NT2/D1 (cell line): ENCODE measurements around the gene SLC25A13.

ENCODE experiments used
- DNase-seq: peaks from one replicate; pipeline ENCODE4 v3.0.0-alpha.2; 2011; ENCODE audit warnings: low read depth, low spot score
- H3K27me3 ChIP-seq: 2 replicates; pipeline ENCODE4 v1.6.0; 2011; ENCODE audit warnings: mild to moderate bottlenecking; ENCODE audit not compliant: insufficient read length, insufficient read depth
- H3K36me3 ChIP-seq: 2 replicates; pipeline ENCODE4 v1.6.1; 2011; ENCODE audit warnings: mild to moderate bottlenecking, low read length, mixed read lengths; ENCODE audit not compliant: insufficient read depth, insufficient read length
- H3K4me1 ChIP-seq: 2 replicates; pipeline ENCODE4 v1.5.1; 2011; ENCODE audit not compliant: insufficient read depth, insufficient read length
- H3K4me3 ChIP-seq: 2 replicates; pipeline ENCODE4 v1.5.1; 2011; ENCODE audit warnings: low read depth; ENCODE audit not compliant: insufficient read length
- H3K9ac ChIP-seq: 2 replicates; pipeline ENCODE4 v1.6.0; 2011; ENCODE audit warnings: low read depth; ENCODE audit not compliant: insufficient read length
- H3K9me3 ChIP-seq: 2 replicates; pipeline ENCODE4 v1.5.1; 2011; ENCODE audit warnings: mild to moderate bottlenecking, low read length; ENCODE audit not compliant: insufficient read depth
- SUZ12 ChIP-seq: IDR thresholded peaks from 2 replicates; pipeline ENCODE4 v1.6.1; 2011; ENCODE audit not compliant: insufficient read length, insufficient read depth; ENCODE audit errors: extremely low read depth
- YY1 ChIP-seq: IDR thresholded peaks from 2 replicates; pipeline ENCODE4 v1.6.1; 2011; ENCODE audit not compliant: insufficient read length, insufficient read depth
- ZNF274 ChIP-seq: IDR thresholded peaks from 2 replicates; pipeline ENCODE4 v1.6.1; 2011; ENCODE audit warnings: mild to moderate bottlenecking, low read depth, low read length

Gene SLC25A13

GRCh38 chr7:96114190-96114589, 207.7 kb downstream of the SLC25A13 start:
- no peaks in the 10 kb centered on the region; the same call in 1 of the 2 replicates for H3K9me3 ChIP-seq
- H3K4me3 ChIP-seq, result no peak overlapping the region
- no peaks in the 10 kb centered on the region for H3K27me3 ChIP-seq
- H3K36me3 ChIP-seq, result no peaks in the 10 kb centered on the region
- no peak for DNase-seq
- TF ChIP-seq SUZ12 (no peak), YY1 (no peak), ZNF274 (no peak)
- no peaks in the 10 kb centered on the region for H3K4me1 ChIP-seq
- H3K9ac ChIP-seq, result no peak overlapping the region

- TF ChIP-seq SUZ12 (no peak), YY1 (no peak), ZNF274 (no peak)
- H3K9me3 ChIP-seq, result no peaks in the 10 kb centered on the region; the same call in 1 of the 2 replicates
- H3K9ac ChIP-seq, result no peak overlapping the region
- H3K27me3 ChIP-seq, result no peaks in the 10 kb centered on the region
- H3K4me3 ChIP-seq, result no peak overlapping the region
- H3K4me1 ChIP-seq, result no peaks in the 10 kb centered on the region
- DNase-seq, result no peak
- no peaks in the 10 kb centered on the region for H3K36me3 ChIP-seq
Measured at GRCh38 chr7:96111405-96111804, 210.5 kb downstream of the SLC25A13 start.

GRCh38 chr7:96104984-96105383, 216.9 kb downstream of the SLC25A13 start:
- H3K4me1 ChIP-seq, result no peaks in the 10 kb centered on the region
- TF ChIP-seq YY1, result no peak
- no peak for TF ChIP-seq SUZ12
- TF ChIP-seq ZNF274, result no peak
- H3K27me3 ChIP-seq, result no peaks in the 10 kb centered on the region
- H3K36me3 ChIP-seq, result no peaks in the 10 kb centered on the region
- H3K9me3 ChIP-seq, result no peaks in the 10 kb centered on the region
- H3K4me3 ChIP-seq, result no peak overlapping the region
- no peak overlapping the region for H3K9ac ChIP-seq
- DNase-seq, result no peak

- Histone ChIP-seq H3K4me1 (no peaks in the 10 kb centered on the region), H3K9me3 (no peaks in the 10 kb centered on the region), H3K36me3 (no peaks in the 10 kb centered on the region), H3K27me3 (no peaks in the 10 kb centered on the region), H3K4me3 (no peak overlapping the region), H3K9ac (no peak overlapping the region)
- TF ChIP-seq ZNF274 (no peak), SUZ12 (no peak), YY1 (no peak)
- no peak for DNase-seq
Measured at GRCh38 chr7:96102096-96102811, 219.6 kb downstream of the SLC25A13 start.

GRCh38 chr7:96100737-96101136, 221.2 kb downstream of the SLC25A13 start:
- Histone ChIP-seq H3K4me1 (no peaks in the 10 kb centered on the region), H3K27me3 (no peaks in the 10 kb centered on the region), H3K4me3 (no peak overlapping the region), H3K36me3 (no peaks in the 10 kb centered on the region), H3K9me3 (no peaks in the 10 kb centered on the region), H3K9ac (no peak overlapping the region)
- TF ChIP-seq SUZ12 (no peak), YY1 (no peak), ZNF274 (no peak)
- no peak for DNase-seq

GRCh38 chr7:96097835-96098234, 224.1 kb downstream of the SLC25A13 start:
- Histone ChIP-seq H3K9ac (no peak overlapping the region), H3K4me3 (no peak overlapping the region), H3K36me3 (no peaks in the 10 kb centered on the region), H3K9me3 (no peaks in the 10 kb centered on the region), H3K4me1 (no peaks in the 10 kb centered on the region), H3K27me3 (no peaks in the 10 kb centered on the region)
- TF ChIP-seq YY1, result no peak
- no peak for TF ChIP-seq ZNF274
- TF ChIP-seq SUZ12, result no peak
- no peak for DNase-seq

- H3K4me3 ChIP-seq, result no peak overlapping the region
- DNase-seq, result no peak
- TF ChIP-seq SUZ12 (no peak), YY1 (no peak), ZNF274 (no peak)
Measured at GRCh38 chr7:96093435-96093834, 228.5 kb downstream of the SLC25A13 start.

More at GRCh38 chr7:96093435-96093834, 228.5 kb downstream of the SLC25A13 start:
- Histone ChIP-seq H3K4me1 (no peaks in the 10 kb centered on the region), H3K27me3 (no peaks in the 10 kb centered on the region), H3K9ac (no peak overlapping the region), H3K9me3 (no peaks in the 10 kb centered on the region), H3K36me3 (no peaks in the 10 kb centered on the region)
